ENCODE data around the gene FOSL2. TPM values are rescaled to one million over a fixed set of nuclear protein-coding genes. Genes with fewer than 3 reads are reported as not detected.

Gene FOSL2
- total RNA-seq, 1 experiment from 2014 or later: 0.30 TPM

GRCh38 chr2:28429636-28430376, 37.1 kb downstream of the FOSL2 start:
- Histone ChIP-seq H3K9ac (ENCODE audit: low read length) (no peak overlapping the region), H3K79me2 (ENCODE audit: low read length) (no peaks in the 10 kb centered on the region), H3K4me3 (ENCODE audit: low read length) (no peak overlapping the region), H3K27me3 (ENCODE audit: low read length) (no peaks in the 10 kb centered on the region), H3K4me2 (ENCODE audit: low read depth, low read length, poor library complexity, severe bottlenecking) (no peak overlapping the region), H3K9me3 (ENCODE audit: low read length) (no peaks in the 10 kb centered on the region), H3K36me3 (ENCODE audit: insufficient read depth, low read length) (no peaks in the 10 kb centered on the region), H4K20me1 (ENCODE audit: insufficient read depth, low read depth, low read length) (no peaks in the 10 kb centered on the region), H2AFZ (ENCODE audit: low read length) (no peak overlapping the region), H3K27ac (ENCODE audit: low read length) (no peak overlapping the region), H3K4me1 (ENCODE audit: low read length) (no peaks in the 10 kb centered on the region), H3K9me2 (replicated peaks; ENCODE audit: insufficient read depth, low read length) (no peaks in the 10 kb centered on the region)
- no peak for DNase-seq

GRCh38 chr2:28430377-28430765, 37.7 kb downstream of the FOSL2 start:
- no peaks in the 10 kb centered on the region for H3K79me2 ChIP-seq (ENCODE audit: low read length)
- H2AFZ ChIP-seq (ENCODE audit: low read length): no peak overlapping the region
- no peaks in the 10 kb centered on the region for H3K4me1 ChIP-seq (ENCODE audit: low read length)
- DNase-seq: no peak
- H3K27me3 ChIP-seq (ENCODE audit: low read length): no peaks in the 10 kb centered on the region
- no peak overlapping the region for H3K4me3 ChIP-seq (ENCODE audit: low read length)
- H3K9me3 ChIP-seq (ENCODE audit: low read length): no peaks in the 10 kb centered on the region
- no peaks in the 10 kb centered on the region for H3K36me3 ChIP-seq (ENCODE audit: insufficient read depth, low read length)
- no peak overlapping the region for H3K4me2 ChIP-seq (ENCODE audit: low read depth, low read length, poor library complexity, severe bottlenecking)
- H3K9ac ChIP-seq (ENCODE audit: low read length): no peak overlapping the region
- H3K9me2 ChIP-seq (replicated peaks; ENCODE audit: insufficient read depth, low read length): no peaks in the 10 kb centered on the region
- H4K20me1 ChIP-seq (ENCODE audit: insufficient read depth, low read depth, low read length): no peaks in the 10 kb centered on the region
- no peak overlapping the region for H3K27ac ChIP-seq (ENCODE audit: low read length)

GRCh38 chr2:28430788-28431418, 38.2 kb downstream of the FOSL2 start:
- Histone ChIP-seq H3K27me3 (ENCODE audit: low read length) (no peaks in the 10 kb centered on the region), H4K20me1 (ENCODE audit: insufficient read depth, low read depth, low read length) (no peaks in the 10 kb centered on the region), H3K4me1 (ENCODE audit: low read length) (no peaks in the 10 kb centered on the region), H3K9ac (ENCODE audit: low read length) (no peak overlapping the region), H3K27ac (ENCODE audit: low read length) (no peak overlapping the region), H3K4me3 (ENCODE audit: low read length) (no peak overlapping the region), H3K9me3 (ENCODE audit: low read length) (no peaks in the 10 kb centered on the region), H3K36me3 (ENCODE audit: insufficient read depth, low read length) (no peaks in the 10 kb centered on the region), H3K79me2 (ENCODE audit: low read length) (no peaks in the 10 kb centered on the region), H3K9me2 (replicated peaks; ENCODE audit: insufficient read depth, low read length) (no peaks in the 10 kb centered on the region), H2AFZ (ENCODE audit: low read length) (no peak overlapping the region), H3K4me2 (ENCODE audit: low read depth, low read length, poor library complexity, severe bottlenecking) (no peak overlapping the region)
- no peak for DNase-seq

GRCh38 chr2:28431741-28432140, 39.1 kb downstream of the FOSL2 start:
- H3K27me3 ChIP-seq (ENCODE audit: low read length): no peaks in the 10 kb centered on the region
- no peaks in the 10 kb centered on the region for H3K79me2 ChIP-seq (ENCODE audit: low read length)
- no peaks in the 10 kb centered on the region for H3K9me2 ChIP-seq (replicated peaks; ENCODE audit: insufficient read depth, low read length)
- H4K20me1 ChIP-seq (ENCODE audit: insufficient read depth, low read depth, low read length): no peaks in the 10 kb centered on the region
- H3K4me1 ChIP-seq (ENCODE audit: low read length): no peaks in the 10 kb centered on the region
- H3K36me3 ChIP-seq (ENCODE audit: insufficient read depth, low read length): no peaks in the 10 kb centered on the region
- H3K4me3 ChIP-seq (ENCODE audit: low read length): no peak overlapping the region
- no peak overlapping the region for H2AFZ ChIP-seq (ENCODE audit: low read length)
- no peak overlapping the region for H3K4me2 ChIP-seq (ENCODE audit: low read depth, low read length, poor library complexity, severe bottlenecking)
- DNase-seq: no peak
- H3K27ac ChIP-seq (ENCODE audit: low read length): no peak overlapping the region
- H3K9ac ChIP-seq (ENCODE audit: low read length): no peak overlapping the region
- H3K9me3 ChIP-seq (ENCODE audit: low read length): no peaks in the 10 kb centered on the region

DNA sequence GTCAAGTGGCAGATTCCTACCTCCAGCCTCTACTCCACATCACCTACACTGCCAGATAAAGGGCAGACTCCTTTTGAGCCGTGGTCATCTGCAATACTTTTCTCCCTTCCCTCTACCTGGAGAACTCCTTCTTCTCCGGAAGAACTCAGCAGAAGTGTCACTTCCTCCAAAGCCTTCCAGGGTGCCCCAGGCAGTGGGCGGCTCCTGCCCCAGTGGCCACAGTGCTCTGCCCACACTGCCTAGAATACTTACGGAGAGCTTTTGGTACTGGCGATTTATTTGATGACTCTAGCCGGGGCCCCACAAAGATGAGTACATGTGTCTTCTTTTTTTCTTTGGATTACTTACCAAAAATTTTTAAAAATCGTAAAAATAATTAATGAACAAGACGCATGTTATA, 39.7 kb downstream of the FOSL2 start:
- no peak for DNase-seq
- no peaks in the 10 kb centered on the region for H3K27me3 ChIP-seq (ENCODE audit: low read length)
- no peaks in the 10 kb centered on the region for H3K79me2 ChIP-seq (ENCODE audit: low read length)
- no peak overlapping the region for H3K4me3 ChIP-seq (ENCODE audit: low read length)
- H3K4me1 ChIP-seq (ENCODE audit: low read length): no peaks in the 10 kb centered on the region
- no peaks in the 10 kb centered on the region for H4K20me1 ChIP-seq (ENCODE audit: insufficient read depth, low read depth, low read length)
- no peaks in the 10 kb centered on the region for H3K9me2 ChIP-seq (replicated peaks; ENCODE audit: insufficient read depth, low read length)
- H3K27ac ChIP-seq (ENCODE audit: low read length): no peak overlapping the region
- H3K9me3 ChIP-seq (ENCODE audit: low read length): no peaks in the 10 kb centered on the region
- H3K36me3 ChIP-seq (ENCODE audit: insufficient read depth, low read length): no peaks in the 10 kb centered on the region
- no peak overlapping the region for H2AFZ ChIP-seq (ENCODE audit: low read length)
- no peak overlapping the region for H3K4me2 ChIP-seq (ENCODE audit: low read depth, low read length, poor library complexity, severe bottlenecking)
- no peak overlapping the region for H3K9ac ChIP-seq (ENCODE audit: low read length)

GRCh38 chr2:28433215-28433614, 40.6 kb downstream of the FOSL2 start:
- Histone ChIP-seq H3K9me3 (ENCODE audit: low read length) (no peaks in the 10 kb centered on the region), H3K4me1 (ENCODE audit: low read length) (no peaks in the 10 kb centered on the region), H3K27ac (ENCODE audit: low read length) (no peak overlapping the region), H3K36me3 (ENCODE audit: insufficient read depth, low read length) (no peaks in the 10 kb centered on the region), H3K79me2 (ENCODE audit: low read length) (no peaks in the 10 kb centered on the region), H3K4me3 (ENCODE audit: low read length) (no peak overlapping the region), H4K20me1 (ENCODE audit: insufficient read depth, low read depth, low read length) (no peaks in the 10 kb centered on the region), H3K9ac (ENCODE audit: low read length) (no peak overlapping the region), H3K27me3 (ENCODE audit: low read length) (no peaks in the 10 kb centered on the region), H3K4me2 (ENCODE audit: low read depth, low read length, poor library complexity, severe bottlenecking) (no peak overlapping the region), H3K9me2 (replicated peaks; ENCODE audit: insufficient read depth, low read length) (no peaks in the 10 kb centered on the region), H2AFZ (ENCODE audit: low read length) (no peak overlapping the region)
- no peak for DNase-seq

DNA sequence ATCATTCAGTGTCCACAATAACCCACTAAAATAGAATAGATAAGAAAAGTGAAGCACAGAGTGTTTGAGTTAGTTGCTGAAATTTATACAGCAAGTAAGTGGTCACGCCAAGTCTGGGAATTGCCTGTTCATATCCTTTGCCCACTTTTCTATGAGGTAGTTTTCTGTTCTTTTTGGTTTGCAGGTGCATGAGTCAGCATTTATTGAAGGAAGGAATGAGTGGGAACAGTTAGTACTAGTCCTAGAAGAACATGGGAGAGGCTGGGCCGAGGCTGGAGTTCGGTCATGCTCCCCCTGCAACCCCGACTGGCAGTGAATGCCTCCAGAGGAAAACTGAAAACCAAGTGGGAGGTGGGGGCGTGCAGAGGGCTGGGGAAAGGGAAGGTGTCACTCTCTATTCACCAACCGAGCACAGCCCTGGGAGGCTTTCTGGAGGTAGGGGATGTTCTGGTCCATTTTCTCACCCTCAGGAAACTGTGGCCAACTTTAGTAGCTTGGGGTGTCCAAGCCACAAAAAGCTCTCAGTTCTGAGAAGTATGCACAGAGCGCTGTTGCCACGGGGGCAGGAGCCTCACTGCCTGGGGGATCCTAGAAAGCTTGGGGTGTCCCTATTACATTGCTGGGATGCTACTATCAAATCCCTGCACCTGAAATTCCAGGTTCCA, 41.4 kb downstream of the FOSL2 start:
- Histone ChIP-seq H3K79me2 (ENCODE audit: low read length) (no peaks in the 10 kb centered on the region), H3K9me3 (ENCODE audit: low read length) (no peaks in the 10 kb centered on the region), H3K4me1 (ENCODE audit: low read length) (no peaks in the 10 kb centered on the region), H3K9me2 (replicated peaks; ENCODE audit: insufficient read depth, low read length) (no peaks in the 10 kb centered on the region), H2AFZ (ENCODE audit: low read length) (no peak overlapping the region), H3K4me3 (ENCODE audit: low read length) (no peak overlapping the region), H4K20me1 (ENCODE audit: insufficient read depth, low read depth, low read length) (no peaks in the 10 kb centered on the region), H3K27me3 (ENCODE audit: low read length) (no peaks in the 10 kb centered on the region), H3K27ac (ENCODE audit: low read length) (no peak overlapping the region), H3K4me2 (ENCODE audit: low read depth, low read length, poor library complexity, severe bottlenecking) (no peak overlapping the region), H3K9ac (ENCODE audit: low read length) (no peak overlapping the region), H3K36me3 (ENCODE audit: insufficient read depth, low read length) (no peaks in the 10 kb centered on the region)
- DNase-seq: no peak

- Histone ChIP-seq H3K4me1 (ENCODE audit: low read length) (no peaks in the 10 kb centered on the region), H3K9me2 (replicated peaks; ENCODE audit: insufficient read depth, low read length) (no peaks in the 10 kb centered on the region), H3K27ac (ENCODE audit: low read length) (no peak overlapping the region), H3K79me2 (ENCODE audit: low read length) (no peaks in the 10 kb centered on the region), H3K4me3 (ENCODE audit: low read length) (no peak overlapping the region), H2AFZ (ENCODE audit: low read length) (no peak overlapping the region), H3K9me3 (ENCODE audit: low read length) (no peaks in the 10 kb centered on the region), H4K20me1 (ENCODE audit: insufficient read depth, low read depth, low read length) (no peaks in the 10 kb centered on the region), H3K9ac (ENCODE audit: low read length) (no peak overlapping the region), H3K4me2 (ENCODE audit: low read depth, low read length, poor library complexity, severe bottlenecking) (no peak overlapping the region), H3K27me3 (ENCODE audit: low read length) (no peaks in the 10 kb centered on the region), H3K36me3 (ENCODE audit: insufficient read depth, low read length) (no peaks in the 10 kb centered on the region)
- no peak for DNase-seq
Observed at GRCh38 chr2:28434600-28434989, 41.9 kb downstream of the FOSL2 start.
